H1 (cell line): ENCODE data around the gene SAMM50. TPM values are rescaled to one million over a fixed set of nuclear protein-coding genes. Genes with fewer than 3 reads are reported as not detected.

ENCODE experiments used
- CTCF ChIA-PET: fragments of 300-600 bp; sonication (Branson Sonifier 250); formaldehyde crosslinking; loops from one replicate; lab custom pipeline; 2021; ENCODE audit not compliant: partially characterized antibody; lab: Charles Lee
- POLR2A ChIA-PET: fragments of 300-600 bp; sonication (Branson Sonifier 250); formaldehyde crosslinking; loops from one replicate; lab custom pipeline; 2021; ENCODE audit warnings: inconsistent platforms; ENCODE audit not compliant: partially characterized antibody; lab: Charles Lee
- DNase-seq, 2 experiments: peaks; one replicate each; pipeline versions ENCODE4 v3.0.0 to v3.0.0-alpha.2; 2010 to 2022; ENCODE audit warnings: low spot score in 2 of 2, low read depth in 1 of 2, mixed read lengths in 1 of 2
- FAIRE-seq: peaks from 2 replicates; lab custom pipeline; 2011; peaks lifted over from hg19 to GRCh38; lab: Jason Lieb, UNC
- H2AFZ ChIP-seq: 2 replicates; pipeline ENCODE4 v1.8.1; 2012; ENCODE audit warnings: low read length, inconsistent platforms
- H2AK5ac ChIP-seq: 2 replicates; pipeline ENCODE4 v1.6.1; 2013; ENCODE audit warnings: low read depth, low read length
- H2BK120ac ChIP-seq: replicated peaks from 2 replicates; pipeline ENCODE3; 2013; ENCODE audit warnings: low read depth, low read length, inconsistent platforms
- H2BK12ac ChIP-seq: 2 replicates; pipeline ENCODE4 v1.6.1; 2013; ENCODE audit warnings: low read depth, low read length
- H2BK15ac ChIP-seq: 2 replicates; pipeline ENCODE4 v1.6.1; 2013; ENCODE audit warnings: low read length
- H2BK20ac ChIP-seq: 2 replicates; pipeline ENCODE4 v1.6.1; 2013; ENCODE audit warnings: low read length
- H2BK5ac ChIP-seq: 2 replicates; pipeline ENCODE4 v1.6.1; 2013; ENCODE audit warnings: low read depth, low read length
- H3K14ac ChIP-seq: 2 replicates; pipeline ENCODE4 v1.6.1; 2013; ENCODE audit warnings: inconsistent platforms; ENCODE audit not compliant: insufficient read length
- H3K18ac ChIP-seq: 2 replicates; pipeline ENCODE4 v1.6.1; 2013; ENCODE audit warnings: low read length; ENCODE audit errors: extremely low read depth
- H3K23ac ChIP-seq: 2 replicates; pipeline ENCODE4 v1.6.1; 2013; ENCODE audit warnings: inconsistent platforms; ENCODE audit not compliant: insufficient read length
- H3K23me2 ChIP-seq: 2 replicates; pipeline ENCODE4 v1.6.1; 2013; ENCODE audit warnings: low read depth, low read length
- H3K27ac ChIP-seq: 2 replicates; pipeline ENCODE4 v1.6.1; 2011; ENCODE audit warnings: low read depth, low read length, inconsistent platforms
- H3K27me3 ChIP-seq, 4 experiments: replicated peaks in 1 of 4; 1 replicate in 1 of 4; 2 replicates in 3 of 4; pipeline versions ENCODE4 v1.6.1 to v1.8.1; 2011 to 2013; ENCODE audit warnings: low read length in 3 of 4, mild to moderate bottlenecking in 3 of 4, inconsistent platforms in 2 of 4, mixed read lengths in 2 of 4, moderate library complexity in 1 of 4; ENCODE audit not compliant: control insufficient read depth in 3 of 4, insufficient read depth in 3 of 4; ENCODE audit errors: extremely low read depth in 1 of 4
- H3K36me3 ChIP-seq, 4 experiments: 2 replicates each; pipeline versions ENCODE4 v1.6.1 to v1.8.1; 2011 to 2013; ENCODE audit warnings: mild to moderate bottlenecking in 4 of 4, low read length in 3 of 4, moderate library complexity in 2 of 4, control low read depth in 1 of 4, inconsistent platforms in 1 of 4; ENCODE audit not compliant: insufficient read depth in 4 of 4, control insufficient read depth in 2 of 4
- H3K4ac ChIP-seq: replicated peaks from 2 replicates; pipeline ENCODE3; 2013; ENCODE audit warnings: low read length, low read depth, mixed read lengths, inconsistent platforms; ENCODE audit not compliant: insufficient read length
- H3K4me1 ChIP-seq, 4 experiments: replicated peaks in 1 of 4; 1 replicate in 1 of 4; 2 replicates in 3 of 4; pipeline versions ENCODE4 v1.6.1 to v1.8.1; 2011 to 2013; ENCODE audit warnings: low read length in 3 of 4, inconsistent platforms in 2 of 4, mixed read lengths in 1 of 4; ENCODE audit not compliant: insufficient read depth in 4 of 4, control insufficient read depth in 3 of 4
- H3K4me2 ChIP-seq, 2 experiments: 2 replicates each; pipeline versions ENCODE4 v1.6.1 to v1.8.1; 2011 to 2013; ENCODE audit warnings: low read depth in 2 of 2, low read length in 2 of 2, control low read depth in 1 of 2, inconsistent platforms in 1 of 2, mild to moderate bottlenecking in 1 of 2; ENCODE audit not compliant: insufficient read depth in 1 of 2
- H3K4me3 ChIP-seq, 4 experiments: fragments of 200-600, 300-600 bp in 1 of 4; sonication (generic), shearing (Covaris generic), sonication (Bioruptor Twin) in 1 of 4; 2 replicates each; pipeline versions ENCODE4 v1.5.1 to v1.8.1; 2011 to 2016; ENCODE audit warnings: low read length in 4 of 4, low read depth in 3 of 4, control low read depth in 2 of 4, inconsistent platforms in 2 of 4, mild to moderate bottlenecking in 2 of 4, mixed read lengths in 1 of 4, moderate library complexity in 1 of 4; ENCODE audit not compliant: insufficient read depth in 2 of 4; ENCODE audit errors: extremely low read depth in 1 of 4
- H3K56ac ChIP-seq: replicated peaks from 2 replicates; pipeline ENCODE3; 2013; ENCODE audit warnings: low read depth, mild to moderate bottlenecking, mixed read lengths, low read length, inconsistent platforms; ENCODE audit not compliant: insufficient read length
- H3K79me1 ChIP-seq: 2 replicates; pipeline ENCODE4 v1.6.1; 2013; ENCODE audit warnings: low read depth, low read length, control low read depth
- H3K79me2 ChIP-seq, 2 experiments: 2 replicates each; pipeline versions ENCODE4 v1.6.1 to v1.8.1; 2012 to 2013; ENCODE audit warnings: low read length in 2 of 2, mild to moderate bottlenecking in 2 of 2, inconsistent platforms in 1 of 2; ENCODE audit not compliant: insufficient read depth in 2 of 2, control insufficient read depth in 1 of 2
- H3K9ac ChIP-seq, 4 experiments: replicated peaks in 1 of 4; 1 replicate in 1 of 4; 2 replicates in 3 of 4; pipeline versions ENCODE4 v1.6.1 to v1.8.1; 2011 to 2013; ENCODE audit warnings: low read depth in 3 of 4, low read length in 3 of 4, control low read depth in 2 of 4, mild to moderate bottlenecking in 2 of 4, moderate library complexity in 2 of 4, inconsistent platforms in 1 of 4; ENCODE audit errors: extremely low read depth in 1 of 4
- H3K9me3 ChIP-seq, 2 experiments: 2 replicates each; pipeline versions ENCODE4 v1.6.1 to v1.8.1; 2012 to 2013; ENCODE audit warnings: mild to moderate bottlenecking in 2 of 2, moderate library complexity in 2 of 2, control low read depth in 1 of 2, inconsistent platforms in 1 of 2, low read depth in 1 of 2, low read length in 1 of 2, mixed read lengths in 1 of 2; ENCODE audit not compliant: insufficient read depth in 2 of 2
- H4K20me1 ChIP-seq, 2 experiments: replicated peaks in 1 of 2; 2 replicates each; pipeline versions ENCODE3 to v1.8.1; 2011 to 2013; ENCODE audit warnings: inconsistent platforms in 2 of 2, low read length in 2 of 2, mild to moderate bottlenecking in 1 of 2; ENCODE audit not compliant: insufficient read depth in 2 of 2, control insufficient read depth in 1 of 2
- H4K5ac ChIP-seq: 2 replicates; pipeline ENCODE4 v1.6.1; 2013; ENCODE audit warnings: low read length, low read depth, mixed read lengths, inconsistent platforms; ENCODE audit not compliant: insufficient read length
- H4K8ac ChIP-seq: 2 replicates; pipeline ENCODE4 v1.8.0; 2013; ENCODE audit warnings: mild to moderate bottlenecking, moderate library complexity, low read length, inconsistent platforms; ENCODE audit not compliant: insufficient read depth; ENCODE audit errors: extremely low read depth
- H4K91ac ChIP-seq: replicated peaks from 2 replicates; pipeline ENCODE3; 2013; ENCODE audit warnings: low read length, mixed read lengths, inconsistent platforms; ENCODE audit not compliant: insufficient read length
- ATF3 ChIP-seq: IDR thresholded peaks from 2 replicates; pipeline ENCODE4 v1.6.1; 2011; ENCODE audit warnings: low read depth, mild to moderate bottlenecking, low read length; ENCODE audit not compliant: insufficient read depth
- BCL11A ChIP-seq, 2 experiments: IDR thresholded peaks; one replicate each; pipeline ENCODE4 v1.6.1; 2011; ENCODE audit warnings: low read depth in 2 of 2, low read length in 2 of 2, mild to moderate bottlenecking in 2 of 2
- CEBPB ChIP-seq: IDR thresholded peaks from 2 replicates; pipeline ENCODE4 v1.6.1; 2012; ENCODE audit warnings: low read depth, low read length
- HDAC6 ChIP-seq: IDR thresholded peaks from one replicate; pipeline ENCODE4 v1.7.1; 2012; ENCODE audit warnings: low read depth, mild to moderate bottlenecking, inconsistent platforms, low read length, moderate library complexity
- MAX ChIP-seq: IDR thresholded peaks from 2 replicates; pipeline ENCODE4 v1.6.1; 2012; ENCODE audit warnings: inconsistent platforms
- PHF8 ChIP-seq: fragments of 200-600 bp; sonication (generic); conservative IDR thresholded peaks from 2 replicates; pipeline ENCODE4 v1.7.1; 2012; ENCODE audit warnings: low read depth, mild to moderate bottlenecking, inconsistent platforms, low read length, moderate library complexity
- RAD21 ChIP-seq, 2 experiments: IDR thresholded peaks in 1 of 2; conservative IDR thresholded peaks in 1 of 2; 2 replicates each; pipeline ENCODE4 v1.6.1; 2011; ENCODE audit warnings: low read depth in 2 of 2, low read length in 2 of 2, improper control_type of control experiment in 1 of 2, inconsistent platforms in 1 of 2, mild to moderate bottlenecking in 1 of 2, moderate library complexity in 1 of 2
- RFX5 ChIP-seq: IDR thresholded peaks from 2 replicates; pipeline ENCODE4 v1.6.1; 2011; ENCODE audit warnings: low read depth, low read length, improper control_type of control experiment, borderline replicate concordance
- SIN3A ChIP-seq, 2 experiments: IDR thresholded peaks in 1 of 2; conservative IDR thresholded peaks in 1 of 2; 2 replicates each; pipeline ENCODE4 v1.6.1; 2011 to 2012; ENCODE audit warnings: low read length in 2 of 2, improper control_type of control experiment in 1 of 2, low read depth in 1 of 2, mild to moderate bottlenecking in 1 of 2
- whole genome bisulfite sequencing, 2 experiments: shearing (Covaris generic) in 1 of 2; methylation state at CpG; one replicate each; pipeline versions ENCODE4 v1.1.6 to v1.1.7; 2013 to 2015; ENCODE audit warnings: low lambda C conversion rate in 2 of 2, mixed read lengths in 2 of 2, inconsistent platforms in 1 of 2, low coverage in 1 of 2, missing lambda C conversion rate in 1 of 2; ENCODE audit not compliant: insufficient replicate concordance in 2 of 2, insufficient coverage in 1 of 2, insufficient read length in 1 of 2; ENCODE audit errors: extremely low coverage in 1 of 2, missing lambda C conversion rate in 1 of 2; 5-methylcytosine and 5-hydroxymethylcytosine counted together
- polyA plus RNA-seq, 7 experiments: library from polyadenylated mRNA; depleted of rRNA in 3 of 7; stranded (reverse) in 5 of 7; unstranded in 2 of 7; fragments of >200 nt in 5 of 7; fragments of 200-250 nt in 2 of 7; gene quantifications; 1 replicate in 5 of 7; 2 replicates in 1 of 7; 4 replicates in 1 of 7; pipeline versions ENCODE4 v1.2.1 to v1.2.3, GENCODE V29; 2011 to 2013; ENCODE audit warnings: missing spikeins in 2 of 7, mixed read lengths in 2 of 7
- total RNA-seq: library from RNA; stranded (reverse); fragmentation: NEBNext Ultra II Directional; extraction: Animal tissue kit (Norgen Biotek cat#: 25700); gene quantifications from 2 replicates; pipeline ENCODE4 v1.2.1, GENCODE V29; 2021

Gene SAMM50
- total and polyA plus RNA-seq, 2 of the 8 experiments (the other 6 are each of a cell fraction or from before 2014, with no cell fraction given): 45.4 to 70.3 TPM

GRCh38 chr22:44029069-44029468 lies 73.8 kb downstream of the SAMM50 start:
- Histone ChIP-seq H3K4me2 (no peak overlapping the region), H3K18ac (no peak overlapping the region), H3K27ac (no peak overlapping the region), H4K20me1 (no peaks in the 10 kb centered on the region), H4K8ac (no peak overlapping the region), H3K23me2 (no peaks in the 10 kb centered on the region; the same call in 1 of the 2 replicates), H4K91ac (no peak overlapping the region), H2BK12ac (no peak overlapping the region), H3K4me3 (no peak overlapping the region), H3K9me3 (no peaks in the 10 kb centered on the region), H2AFZ (no peak overlapping the region), H2AK5ac (no peak overlapping the region), H3K36me3 (no peaks in the 10 kb centered on the region), H3K9ac (no peak overlapping the region), H2BK120ac (no peak overlapping the region), H3K14ac (no peak overlapping the region), H3K79me1 (no peaks in the 10 kb centered on the region; the same call in 1 of the 2 replicates), H3K56ac (no peak overlapping the region), H4K5ac (no peak overlapping the region), H3K23ac (no peak overlapping the region), H3K79me2 (no peaks in the 10 kb centered on the region), H3K27me3 (peaks cover 0 to 8% (median 1%) of the 10 kb centered on the region in 4 experiments; a peak in 4 of 7 replicates), H2BK20ac (no peak overlapping the region), H3K4ac (no peak overlapping the region), H3K4me1 (peaks cover 0 to 9% (median 0%) of the 10 kb centered on the region in 4 experiments; a peak in 2 of 7 replicates), H2BK5ac (no peak overlapping the region), H2BK15ac (no peak overlapping the region)
- DNase-seq: no peak
- ChIA-PET CTCF (interaction anchor here (1.1 kb wide), 1 partner anchor 36 kb away, joined by 4 read pairs; no protein-coding TSS in a partner anchor), POLR2A (no interaction called here)
- 98% methylated on average over 4 of the region's 4 CpGs; no CpG with 5 or more reads in 1 of the 2 experiments for whole genome bisulfite sequencing, 2 experiments
- no peak for FAIRE-seq
- TF ChIP-seq MAX (no peak), ATF3 (no peak), PHF8 (no peak), RAD21 (IDR thresholded peaks at IDR 0.05 in 1 of 2, conservative IDR thresholded peaks at IDR 0.05 in 1 of 2; ENCODE audit: low read depth in 2 of 2, low read length in 2 of 2) (no peak), HDAC6 (no peak), BCL11A (IDR thresholded peaks at IDR 0.05; ENCODE audit: low read depth in 2 of 2, low read length in 2 of 2) (no peak), CEBPB (no peak), SIN3A (conservative IDR thresholded peaks at IDR 0.05 in 1 of 2, IDR thresholded peaks at IDR 0.05 in 1 of 2; ENCODE audit: low read depth in 1 of 2, low read length in 2 of 2) (no peak), RFX5 (no peak)
